Fibroblast of the aortic adventitia (primary cell): ENCODE results near the gene ORMDL2. TPM values are rescaled to one million over a fixed set of nuclear protein-coding genes. Genes with fewer than 3 reads are reported as not detected.
"Not testable (repeated sequence)": the region's sequence is repeated elsewhere in the genome, so short reads cannot be mapped to it uniquely, and the experiment has no call there.

Experiments used
- DNase-seq: peaks from one replicate; pipeline ENCODE4 v3.0.0-alpha.2; 2010; ENCODE audit warnings: low read depth
- H3K4me3 ChIP-seq: 2 replicates; pipeline ENCODE4 v1.5.1; 2011; ENCODE audit warnings: low read depth, mild to moderate bottlenecking, control low read depth, low read length, moderate library complexity
- CTCF ChIP-seq: IDR thresholded peaks from 2 replicates; pipeline ENCODE4 v1.5.1; 2011; ENCODE audit warnings: mild to moderate bottlenecking, low read length, control low read depth, inconsistent platforms; ENCODE audit not compliant: insufficient read depth
- total RNA-seq: library from RNA; depleted of rRNA; stranded (reverse); fragments of >200 nt; gene quantifications from 2 replicates; pipeline ENCODE4 v1.2.3, GENCODE V29; 2012; ENCODE audit warnings: low replicate concordance

ORMDL2 gene
- total RNA-seq, 1 donor = 16.9 TPM

DNA sequence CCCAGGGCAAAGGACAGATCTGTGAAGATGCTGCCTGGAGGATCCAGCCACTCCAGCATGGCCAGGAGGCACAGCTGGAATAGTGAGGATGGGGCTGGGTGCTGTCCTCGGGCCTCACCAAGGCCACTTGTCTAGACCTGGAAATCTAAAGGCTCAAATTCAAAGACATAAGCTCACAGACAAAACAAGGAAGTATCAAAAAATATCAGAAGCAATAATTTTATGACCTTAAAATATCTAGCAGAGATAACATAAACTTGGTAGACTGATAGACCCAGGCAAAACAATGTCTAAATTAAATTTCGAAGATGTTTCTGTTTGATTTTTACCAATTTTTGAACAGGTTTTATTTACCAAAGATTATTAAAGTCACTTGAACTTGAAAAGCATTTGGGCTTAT, 47.5 kb downstream of the ORMDL2 start:
- TF ChIP-seq CTCF = no peak
- H3K4me3 ChIP-seq = no peak overlapping the region
- no peak for DNase-seq

DNA sequence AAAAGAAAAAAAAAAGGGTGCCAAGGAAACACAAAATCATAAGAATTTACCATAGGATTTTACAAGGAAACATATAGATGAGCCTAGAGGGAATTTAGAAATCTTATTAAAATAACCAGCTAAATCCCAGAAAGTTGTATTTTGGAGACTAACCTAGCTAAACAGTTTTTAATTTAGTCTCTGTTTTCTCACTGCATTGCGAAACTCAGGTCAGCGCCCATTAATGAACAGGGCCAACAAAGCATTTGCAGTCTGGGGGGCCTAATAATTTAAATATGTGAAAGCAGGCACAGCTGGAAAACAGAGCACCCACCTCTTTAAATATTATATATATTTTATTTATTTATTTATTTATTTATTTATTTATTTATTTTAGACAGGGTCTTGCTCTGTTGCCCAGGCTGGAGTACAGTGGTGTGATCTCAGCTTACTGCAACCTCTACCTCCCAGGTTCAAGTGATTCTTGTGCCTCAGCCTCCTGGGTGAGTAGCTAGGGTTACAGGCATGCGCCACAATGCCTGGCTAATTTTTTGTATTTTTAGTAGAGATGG, 48.7 kb downstream of the ORMDL2 start:
- not testable (repeated sequence) for DNase-seq, H3K4me3 ChIP-seq

Other genes with a start within 250 kb of the ORMDL2 start
- not detected in 2 replicates for gene OR2AP1, start 245.6 kb upstream of the ORMDL2 start, total RNA-seq
- gene OR10P1, start 181.1 kb upstream of the ORMDL2 start, total RNA-seq = not detected in 2 replicates
- gene ITGA7, start 110.1 kb upstream of the ORMDL2 start, total RNA-seq = 13.9 and 37.6 TPM in 2 replicates
- 64.1 and 70.2 TPM in 2 replicates for gene BLOC1S1, start 102.0 kb upstream of the ORMDL2 start, total RNA-seq
- 13.3 and 17.7 TPM in 2 replicates for gene RDH5, start 97.6 kb upstream of the ORMDL2 start, total RNA-seq
- gene CD63, start 89.0 kb upstream of the ORMDL2 start, total RNA-seq = 2,365 and 6,536 TPM in 2 replicates
- 2.4 and 4.7 TPM in 2 replicates for gene GDF11, start 74.9 kb upstream of the ORMDL2 start, total RNA-seq
- 84.6 and 165 TPM in 2 replicates for gene SARNP, start 317 bp upstream of the ORMDL2 start, total RNA-seq
- gene DNAJC14, start 11.5 kb downstream of the ORMDL2 start, total RNA-seq = 26.4 and 48.3 TPM in 2 replicates
- 9.7 and 11.1 TPM in 2 replicates for gene MMP19, start 24.9 kb downstream of the ORMDL2 start, total RNA-seq
- 23.3 and 35.7 TPM in 2 replicates for gene PYM1, start 109.9 kb downstream of the ORMDL2 start, total RNA-seq
- 50.6 and 62.1 TPM in 2 replicates for gene DGKA, start 113.1 kb downstream of the ORMDL2 start, total RNA-seq
- gene PMEL, start 148.0 kb downstream of the ORMDL2 start, total RNA-seq = 0.27 and 0.82 TPM in 2 replicates
- 8.5 and 38.5 TPM in 2 replicates for gene CDK2, start 148.8 kb downstream of the ORMDL2 start, total RNA-seq
- 47.8 and 75.2 TPM in 2 replicates for gene RAB5B, start 156.0 kb downstream of the ORMDL2 start, total RNA-seq
- gene SUOX, start 179.2 kb downstream of the ORMDL2 start, total RNA-seq = 20.4 and 40.4 TPM in 2 replicates
- gene IKZF4, start 203.0 kb downstream of the ORMDL2 start, total RNA-seq = 0.65 and 3.4 TPM in 2 replicates
- 321 and 893 TPM in 2 replicates for gene RPS26, start 223.9 kb downstream of the ORMDL2 start, total RNA-seq